Measurements from ENCODE around the gene NR1H3.

GRCh38 chr11:47216121-47216798 lies 41.5 kb upstream of the NR1H3 start:
- no peak for TF ChIP-seq CTCF (IDR thresholded peaks at IDR 0.05)
- peak; percentile 15; the same call in 1 of the 2 replicates for TF ChIP-seq SMC3 (IDR thresholded peaks at IDR 0.05; ENCODE audit: low read depth, low read length)
- no peak for TF ChIP-seq YY1 (IDR thresholded peaks at IDR 0.05; ENCODE audit: low read depth)
- TF ChIP-seq POLR2AphosphoS5 (IDR thresholded peaks at IDR 0.05; ENCODE audit: low read depth, low read length): 0 out of 2 replicates have a peak, but pooled peaks have one; percentile 46
- no peak for TF ChIP-seq REST (IDR thresholded peaks at IDR 0.05; ENCODE audit: low read depth, low read length)

Data from SK-N-SH (cell line).